GM12875 (cell line): Measurements from ENCODE around the gene EHD4.

Source experiments
- H3K4me3 ChIP-seq: one replicate; pipeline ENCODE4 v1.5.1; 2011; ENCODE audit warnings: low read depth, low read length, control low read depth
- CTCF ChIP-seq: IDR thresholded peaks from 2 replicates; pipeline ENCODE4 v1.5.1; 2011; ENCODE audit warnings: low read depth, mild to moderate bottlenecking, control low read depth, inconsistent platforms, low read length, moderate library complexity, borderline replicate concordance; ENCODE audit not compliant: insufficient read depth

EHD4 gene

GRCh38 chr15:41957021-41957897, 15.1 kb downstream of the EHD4 start:
- no peak overlapping the region for H3K4me3 ChIP-seq
- no peak for TF ChIP-seq CTCF

GRCh38 chr15:41955807-41956525, 16.4 kb downstream of the EHD4 start:
- no peak for TF ChIP-seq CTCF
- no peak overlapping the region for H3K4me3 ChIP-seq

GRCh38 chr15:41955100-41955499, 17.3 kb downstream of the EHD4 start:
- TF ChIP-seq CTCF, result no peak
- H3K4me3 ChIP-seq, result no peak overlapping the region

- no peak for TF ChIP-seq CTCF
- H3K4me3 ChIP-seq, result no peak overlapping the region
Measured at GRCh38 chr15:41954036-41954435, 18.3 kb downstream of the EHD4 start.

- no peak overlapping the region for H3K4me3 ChIP-seq
- no peak for TF ChIP-seq CTCF
Measured at GRCh38 chr15:41952013-41952563, 20.3 kb downstream of the EHD4 start.

- TF ChIP-seq CTCF, result no peak
- H3K4me3 ChIP-seq, result no peak overlapping the region
Measured at GRCh38 chr15:41951571-41951970, 20.8 kb downstream of the EHD4 start.
